MCF 10A (cell line): ENCODE measurements around the gene LSM11. TPM values are rescaled to one million over a fixed set of nuclear protein-coding genes. Genes with fewer than 3 reads are reported as not detected.

Source experiments
- BruUV-seq: library from RNA; stranded (reverse); fragments of 400-500 nt; replicated peaks from 2 replicates; lab custom pipeline; 2021; lab: Mats Ljungman, UMichigan
- CTCF ChIA-PET: fragments of 300-600 bp; sonication (Branson Sonifier 250); formaldehyde crosslinking; extraction: SDS; loops from one replicate; lab custom pipeline; 2021; ENCODE audit warnings: antibody characterized with exemption, inconsistent platforms; lab: Yijun Ruan, JAX
- POLR2A ChIA-PET: fragments of 300-600, 350-650 bp; sonication (Branson Sonifier 250); formaldehyde crosslinking; extraction: SDS; loops from one replicate; lab custom pipeline; 2020; ENCODE audit warnings: antibody characterized with exemption, inconsistent platforms; lab: Yijun Ruan, JAX
- DNase-seq: peaks from one replicate; pipeline ENCODE4 v3.0.0-alpha.2; 2018; ENCODE audit not compliant: unreplicated experiment
- H3K27ac Mint-ChIP-seq: one replicate; pipeline ENCODE4 v1.8.0; 2022; ENCODE audit warnings: mild to moderate bottlenecking, low read depth, mixed read lengths; ENCODE audit not compliant: unreplicated experiment
- H3K27me3 Mint-ChIP-seq: one replicate; pipeline ENCODE4 v1.8.0; 2022; ENCODE audit warnings: mixed read lengths; ENCODE audit not compliant: insufficient read depth, unreplicated experiment
- H3K36me3 Mint-ChIP-seq: one replicate; pipeline ENCODE4 v1.8.0; 2022; ENCODE audit warnings: mild to moderate bottlenecking, moderate library complexity, mixed read lengths; ENCODE audit not compliant: insufficient read depth, unreplicated experiment
- H3K4me1 Mint-ChIP-seq: one replicate; pipeline ENCODE4 v1.8.0; 2022; ENCODE audit warnings: mixed read lengths; ENCODE audit not compliant: insufficient read depth, unreplicated experiment
- H3K4me3 Mint-ChIP-seq: one replicate; pipeline ENCODE4 v1.8.0; 2022; ENCODE audit warnings: mild to moderate bottlenecking, moderate library complexity, mixed read lengths; ENCODE audit not compliant: unreplicated experiment
- H3K9me3 Mint-ChIP-seq: one replicate; pipeline ENCODE4 v1.8.0; 2022; ENCODE audit warnings: mixed read lengths; ENCODE audit not compliant: unreplicated experiment
- CTCF ChIP-seq: fragments of 200-600 bp; IDR thresholded peaks from one replicate; pipeline ENCODE4 v1.8.0; 2022; ENCODE audit warnings: antibody characterized with exemption, mild to moderate bottlenecking; ENCODE audit not compliant: unreplicated experiment
- intact Hi-C: fragments of 100-400 bp; cut with micrococcal nuclease; formaldehyde crosslinking; loops from 2 replicates; pipeline ENCODE4 v1.14.1; 2022
- total RNA-seq: library from RNA; stranded (reverse); gene quantifications from 2 replicates; pipeline ENCODE4 v1.2.3, GENCODE V29; 2022

The LSM11 gene
- total RNA-seq, 1 experiment from 2014 or later, result 3.4 TPM

- H3K36me3 Mint-ChIP-seq, result peaks cover 26% of the 10 kb centered on the region
- intact Hi-C loops, result loop anchor here (1.0 kb wide), 1 partner anchor 403 kb away; no protein-coding TSS in a partner anchor
- no peak for TF ChIP-seq CTCF
- H3K27me3 Mint-ChIP-seq, result no peaks in the 10 kb centered on the region
- CTCF ChIA-PET, result interaction anchor here (0.6 to 9.5 kb wide), 12 partner anchors 12 to 1463 kb away, joined by 3 to 94 read pairs (median 4); partner anchors contain the start of gene LSM11
- no TSS peak for BruUV-seq
- H3K4me1 Mint-ChIP-seq, result peaks cover 14% of the 10 kb centered on the region
- H3K4me3 Mint-ChIP-seq, result peak overlapping the region; percentile 97
- POLR2A ChIA-PET, result interaction anchor here (0.6 to 3.1 kb wide), 16 partner anchors 9 to 588 kb away, joined by 3 to 17 read pairs (median 3); partner anchors contain the start of genes LSM11 and MED7
- peak overlapping the region; percentile 98 for H3K27ac Mint-ChIP-seq
- no peaks in the 10 kb centered on the region for H3K9me3 Mint-ChIP-seq
- DNase-seq, result no peak
These were observed 12.6 kb upstream of the LSM11 start for GRCh38 chr5:157730900-157731271.

GRCh38 chr5:157731272-157732129, 12.0 kb upstream of the LSM11 start, which contains the start of gene THG1L:
Gene THG1L, plus strand, starts transcription at chr5:157731420. Its CDS starts 21 bp downstream, at chr5:157731441.
- BruUV-seq, result TSS peak; percentile 83
- ChIA-PET POLR2A (interaction anchor here (0.6 to 3.1 kb wide), 20 partner anchors 10 to 1775 kb away, joined by 3 to 17 read pairs (median 3); partner anchors contain the start of genes LSM11 and MED7), CTCF (interaction anchor here (0.7 to 9.5 kb wide), 12 partner anchors 12 to 761 kb away, joined by 3 to 94 read pairs (median 6); partner anchors contain the start of gene LSM11)
- Mint-ChIP-seq H3K27me3 (no peaks in the 10 kb centered on the region), H3K9me3 (no peaks in the 10 kb centered on the region), H3K4me3 (peak within 1 kb of the TSS; percentile 97), H3K4me1 (peaks cover 14% of the 10 kb centered on the region), H3K36me3 (peaks cover 31% of the 10 kb centered on the region), H3K27ac (peak within 1 kb of the TSS; percentile 98)
- intact Hi-C loops, result loop anchor here (1.0 kb wide), 1 partner anchor 403 kb away; no protein-coding TSS in a partner anchor
- no peak for TF ChIP-seq CTCF
- peak; percentile 100 for DNase-seq

- H3K36me3 Mint-ChIP-seq, result peaks cover 32% of the 10 kb centered on the region
- intact Hi-C loops, result no loop called here
- peaks cover 14% of the 10 kb centered on the region for H3K4me1 Mint-ChIP-seq
- no peak for TF ChIP-seq CTCF
- peak overlapping the region; percentile 97 for H3K4me3 Mint-ChIP-seq
- CTCF ChIA-PET, result interaction anchor here (0.7 to 9.5 kb wide), 7 partner anchors 11 to 479 kb away, joined by 3 to 94 read pairs (median 7); partner anchors contain the start of gene LSM11
- H3K27me3 Mint-ChIP-seq, result no peaks in the 10 kb centered on the region
- H3K9me3 Mint-ChIP-seq, result no peaks in the 10 kb centered on the region
- DNase-seq, result no peak
- POLR2A ChIA-PET, result interaction anchor here (0.6 to 3.1 kb wide), 14 partner anchors 9 to 1774 kb away, joined by 3 to 17 read pairs (median 4); partner anchors contain the start of genes LSM11 and MED7
- BruUV-seq, result no TSS peak
- peak overlapping the region; percentile 98 for H3K27ac Mint-ChIP-seq
These were observed 11.4 kb upstream of the LSM11 start for GRCh38 chr5:157732130-157732514.
